Measurements from ENCODE around the gene SEC24D.
"Not testable (repeated sequence)": the region's sequence is repeated elsewhere in the genome, so short reads cannot be mapped to it uniquely, and the experiment has no call there.

Gene SEC24D

GRCh38 chr4:118835571-118836300 lies at the start of gene SEC24D:
Gene SEC24D (minus strand): TSS chr4:118836126. CDS start chr4:118833696, 2,430 bp downstream.
- TF ChIP-seq CTCF (IDR thresholded peaks at IDR 0.05; ENCODE audit: insufficient read depth, low read depth, low read length, missing control alignments), result no peak
- peak within 1 kb of the TSS; percentile 90 for H3K4me3 ChIP-seq (ENCODE audit: low read depth, low read length)
- peak; percentile 90 for DNase-seq (ENCODE audit: low read depth)

- no peak overlapping the region for H3K4me3 ChIP-seq (ENCODE audit: low read depth, low read length)
- no peak for DNase-seq (ENCODE audit: low read depth)
- no peak for TF ChIP-seq CTCF (IDR thresholded peaks at IDR 0.05; ENCODE audit: insufficient read depth, low read depth, low read length, missing control alignments)
Observed at GRCh38 chr4:118884716-118885115, 48.8 kb upstream of the SEC24D start.

GRCh38 chr4:118883861-118884260 lies 47.9 kb upstream of the SEC24D start:
- no peak overlapping the region for H3K4me3 ChIP-seq (ENCODE audit: low read depth, low read length)
- DNase-seq (ENCODE audit: low read depth), result no peak
- TF ChIP-seq CTCF (IDR thresholded peaks at IDR 0.05; ENCODE audit: insufficient read depth, low read depth, low read length, missing control alignments), result peak; percentile 10

- no peak overlapping the region for H3K4me3 ChIP-seq (ENCODE audit: low read depth, low read length)
- DNase-seq (ENCODE audit: low read depth), result no peak
- no peak for TF ChIP-seq CTCF (IDR thresholded peaks at IDR 0.05; ENCODE audit: insufficient read depth, low read depth, low read length, missing control alignments)
Observed at GRCh38 chr4:118881512-118882146, 45.7 kb upstream of the SEC24D start.

GRCh38 chr4:118879409-118879808 lies 43.5 kb upstream of the SEC24D start:
- TF ChIP-seq CTCF (IDR thresholded peaks at IDR 0.05; ENCODE audit: insufficient read depth, low read depth, low read length, missing control alignments), result no peak
- DNase-seq (ENCODE audit: low read depth), result no peak
- no peak overlapping the region for H3K4me3 ChIP-seq (ENCODE audit: low read depth, low read length)

- not testable (repeated sequence) for H3K4me3 ChIP-seq (ENCODE audit: low read depth, low read length); DNase-seq (ENCODE audit: low read depth)
Observed at GRCh38 chr4:118878507-118878906, 42.6 kb upstream of the SEC24D start.

GRCh38 chr4:118877797-118878196 lies 41.9 kb upstream of the SEC24D start:
- TF ChIP-seq CTCF (IDR thresholded peaks at IDR 0.05; ENCODE audit: insufficient read depth, low read depth, low read length, missing control alignments), result no peak
- no peak overlapping the region for H3K4me3 ChIP-seq (ENCODE audit: low read depth, low read length)
- DNase-seq (ENCODE audit: low read depth), result no peak
